AG04450 (cell line): Measurements from ENCODE around the gene GPX3. TPM values are rescaled to one million over a fixed set of nuclear protein-coding genes. Genes with fewer than 3 reads are reported as not detected.

Experiments
- CTCF ChIA-PET: fragments of 300-600, 350-600 bp; formaldehyde crosslinking; extraction: SDS; loops from one replicate; lab custom pipeline; 2022; ENCODE audit warnings: antibody characterized with exemption, inconsistent platforms; lab: Charles Lee
- POLR2A ChIA-PET: fragments of 350-600 bp; formaldehyde crosslinking; extraction: SDS; loops from one replicate; lab custom pipeline; 2021; ENCODE audit warnings: antibody characterized with exemption, inconsistent platforms; lab: Yijun Ruan, JAX
- DNase-seq: peaks from one replicate; pipeline ENCODE4 v3.0.0-alpha.2; 2011; ENCODE audit warnings: low read depth, low spot score
- H3K27ac ChIP-seq: one replicate; pipeline ENCODE4 v1.5.1; 2012; ENCODE audit warnings: low read depth, low read length, control low read depth
- H3K27me3 ChIP-seq: one replicate; pipeline ENCODE4 v1.6.0; 2012; ENCODE audit warnings: low read length; ENCODE audit not compliant: control insufficient read depth, insufficient read depth
- H3K4me3 ChIP-seq: 2 replicates; pipeline ENCODE4 v1.5.1; 2011; ENCODE audit warnings: mild to moderate bottlenecking, low read depth, low read length, control low read depth
- H3K9me3 ChIP-seq: 2 replicates; pipeline ENCODE4 v1.5.1; 2012; ENCODE audit warnings: low read length; ENCODE audit not compliant: control insufficient read depth, insufficient read depth
- polyA plus RNA-seq: library from polyadenylated mRNA; depleted of rRNA; stranded (reverse); fragments of >200 nt; gene quantifications from 2 replicates; pipeline ENCODE4 v1.2.3, GENCODE V29; 2011
- TF ChIP-seq, protein P1 (sequence below): IDR thresholded peaks from 2 replicates; pipeline ENCODE4 v1.5.1; 2011; ENCODE audit warnings: low read depth, low read length, control low read depth, inconsistent platforms

GPX3 gene
- polyA plus RNA-seq, 1 experiment, result 3.7 TPM

DNA sequence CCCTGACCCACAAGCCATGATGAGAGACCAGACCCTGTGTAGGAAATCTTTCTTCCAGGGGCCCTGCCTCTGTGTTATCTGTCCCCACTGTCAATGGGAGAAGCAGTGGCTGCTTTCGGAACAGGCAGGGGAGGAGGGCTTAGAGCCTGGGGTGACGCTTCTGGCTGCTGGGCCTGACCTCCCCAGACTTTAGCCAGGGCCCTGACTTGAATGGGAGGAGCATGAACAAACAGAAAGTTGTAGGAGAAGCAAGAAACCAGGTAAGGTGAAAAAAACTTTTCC lies 12.2 kb upstream of the GPX3 start:
- TF ChIP-seq, protein P1, sequence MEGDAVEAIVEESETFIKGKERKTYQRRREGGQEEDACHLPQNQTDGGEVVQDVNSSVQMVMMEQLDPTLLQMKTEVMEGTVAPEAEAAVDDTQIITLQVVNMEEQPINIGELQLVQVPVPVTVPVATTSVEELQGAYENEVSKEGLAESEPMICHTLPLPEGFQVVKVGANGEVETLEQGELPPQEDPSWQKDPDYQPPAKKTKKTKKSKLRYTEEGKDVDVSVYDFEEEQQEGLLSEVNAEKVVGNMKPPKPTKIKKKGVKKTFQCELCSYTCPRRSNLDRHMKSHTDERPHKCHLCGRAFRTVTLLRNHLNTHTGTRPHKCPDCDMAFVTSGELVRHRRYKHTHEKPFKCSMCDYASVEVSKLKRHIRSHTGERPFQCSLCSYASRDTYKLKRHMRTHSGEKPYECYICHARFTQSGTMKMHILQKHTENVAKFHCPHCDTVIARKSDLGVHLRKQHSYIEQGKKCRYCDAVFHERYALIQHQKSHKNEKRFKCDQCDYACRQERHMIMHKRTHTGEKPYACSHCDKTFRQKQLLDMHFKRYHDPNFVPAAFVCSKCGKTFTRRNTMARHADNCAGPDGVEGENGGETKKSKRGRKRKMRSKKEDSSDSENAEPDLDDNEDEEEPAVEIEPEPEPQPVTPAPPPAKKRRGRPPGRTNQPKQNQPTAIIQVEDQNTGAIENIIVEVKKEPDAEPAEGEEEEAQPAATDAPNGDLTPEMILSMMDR, result no peak
- Histone ChIP-seq H3K27ac (no peak overlapping the region), H3K4me3 (no peak overlapping the region), H3K9me3 (no peaks in the 10 kb centered on the region), H3K27me3 (peaks cover 9% of the 10 kb centered on the region)
- ChIA-PET POLR2A (no interaction called here), CTCF (no interaction called here)
- DNase-seq, result no peak

DNA sequence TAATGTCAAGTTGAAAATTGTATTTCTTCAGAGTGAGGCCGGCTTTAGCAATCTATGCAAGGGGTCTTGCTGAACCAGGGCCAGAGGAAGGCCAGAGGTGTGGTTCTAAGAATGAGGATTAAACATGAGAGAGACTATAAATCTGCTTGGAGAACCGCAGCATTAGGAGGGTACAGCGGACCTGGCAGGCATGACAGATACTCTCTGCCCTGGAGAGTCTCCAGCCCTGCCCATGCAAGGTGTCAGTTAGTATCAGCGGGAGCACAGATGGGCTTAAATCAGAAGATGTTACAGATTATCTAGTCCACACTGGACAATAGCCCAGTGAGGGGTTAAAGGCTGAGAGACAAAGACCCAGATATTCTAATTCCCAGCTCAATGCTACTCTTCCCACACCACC lies 11.5 kb upstream of the GPX3 start:
- no peak for DNase-seq
- H3K27me3 ChIP-seq, result peaks cover 5% of the 10 kb centered on the region
- CTCF ChIA-PET, result no interaction called here
- POLR2A ChIA-PET, result no interaction called here
- no peaks in the 10 kb centered on the region for H3K9me3 ChIP-seq
- H3K27ac ChIP-seq, result no peak overlapping the region
- TF ChIP-seq, protein P1, result no peak
- H3K4me3 ChIP-seq, result no peak overlapping the region

DNA sequence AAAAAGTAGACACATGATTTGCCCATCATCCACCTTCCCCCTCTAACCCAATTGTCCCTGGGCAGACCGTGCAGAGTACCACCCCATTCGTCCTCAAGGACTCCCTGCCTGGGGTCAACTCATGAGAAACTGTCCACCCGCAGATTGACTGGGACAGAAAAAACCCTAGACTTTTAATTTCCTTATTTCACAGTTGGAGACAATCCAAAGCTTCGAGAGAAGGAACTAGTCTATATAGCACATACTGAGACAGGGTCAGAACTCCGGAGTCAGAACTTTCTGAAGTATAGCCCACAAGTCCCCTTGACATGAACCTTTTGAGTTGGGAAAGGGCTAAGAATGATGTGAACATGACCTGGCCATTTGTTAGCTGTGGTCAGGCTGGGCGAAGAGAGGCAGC lies 7.5 kb upstream of the GPX3 start:
- no peak for DNase-seq
- TF ChIP-seq, protein P1, result no peak
- POLR2A ChIA-PET, result interaction anchor here (0.7 kb wide), 1 partner anchor 78 kb away, joined by 4 read pairs; no protein-coding TSS in a partner anchor
- no peaks in the 10 kb centered on the region for H3K9me3 ChIP-seq
- CTCF ChIA-PET, result interaction anchor here (1.0 to 2.9 kb wide), 4 partner anchors 35 to 103 kb away, joined by 3 to 12 read pairs (median 5); no protein-coding TSS in a partner anchor
- no peak overlapping the region for H3K27ac ChIP-seq
- H3K4me3 ChIP-seq, result no peak overlapping the region
- peaks cover 7% of the 10 kb centered on the region for H3K27me3 ChIP-seq

DNA sequence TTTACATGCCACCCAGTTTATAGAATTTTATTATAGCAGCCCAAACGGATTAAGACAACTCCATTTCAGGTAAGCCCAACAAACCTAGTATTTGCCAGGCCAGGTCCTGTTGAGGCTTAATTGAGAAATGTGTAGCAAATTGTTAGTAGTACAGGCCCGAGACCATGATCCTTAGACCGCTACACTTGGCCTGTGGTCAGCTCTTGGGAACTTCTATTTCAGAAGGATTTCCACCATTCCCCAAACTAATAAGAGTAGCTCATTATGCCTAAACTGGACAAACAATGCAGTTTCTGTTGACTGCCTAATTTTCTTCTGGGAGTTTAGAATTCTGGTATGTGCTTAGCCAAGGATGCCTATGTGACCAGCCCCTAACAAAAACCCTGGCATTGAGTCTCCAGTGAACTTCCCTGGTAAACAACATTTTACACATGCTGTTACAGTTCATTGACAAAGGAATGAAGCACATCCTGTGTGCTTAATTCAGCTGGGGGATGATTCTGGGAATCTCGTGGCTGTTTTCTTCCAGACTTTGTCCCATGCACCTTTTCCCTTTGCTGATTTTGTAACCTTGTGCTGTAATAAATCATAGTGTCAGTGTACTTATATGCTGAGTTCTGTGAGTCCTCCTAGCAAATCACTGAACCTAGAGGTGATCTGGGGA lies 5.6 kb upstream of the GPX3 start:
- Histone ChIP-seq H3K9me3 (no peaks in the 10 kb centered on the region), H3K4me3 (no peak overlapping the region), H3K27ac (no peak overlapping the region), H3K27me3 (peaks cover 5% of the 10 kb centered on the region)
- no peak for DNase-seq
- ChIA-PET CTCF (interaction anchor here (1.0 to 2.2 kb wide), 3 partner anchors 12 to 101 kb away, joined by 3 to 11 read pairs (median 8); no protein-coding TSS in a partner anchor), POLR2A (no interaction called here)
- TF ChIP-seq, protein P1, result no peak

DNA sequence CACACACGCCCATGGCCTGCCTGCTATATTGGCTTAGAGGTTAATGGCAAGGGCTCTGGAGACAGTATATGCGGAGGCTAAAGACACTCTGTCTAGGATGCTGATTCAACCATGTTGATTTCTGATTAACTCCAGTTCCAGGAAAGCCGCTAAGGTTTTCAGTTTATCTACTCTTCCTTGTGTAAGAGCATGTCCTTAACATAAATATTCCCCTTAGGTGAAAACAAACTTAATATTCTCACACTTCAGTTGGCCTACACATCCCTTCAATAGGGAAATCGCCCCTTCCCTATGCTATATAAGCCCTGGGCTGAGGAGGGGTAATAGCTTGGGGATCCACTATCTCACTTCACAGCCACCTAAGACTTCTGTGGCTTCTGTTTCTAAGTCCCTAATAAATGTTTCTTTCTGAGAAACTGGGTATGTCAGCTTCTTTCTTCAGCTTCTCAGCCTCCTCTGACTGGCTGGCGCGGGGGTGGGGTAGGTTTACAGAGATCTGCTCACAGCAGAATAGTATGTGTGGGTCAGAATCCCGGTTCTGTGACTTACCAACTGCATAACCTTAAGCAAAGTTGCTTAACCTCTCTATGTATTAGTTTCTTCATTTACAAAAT lies 4.3 kb upstream of the GPX3 start:
- TF ChIP-seq, protein P1, result no peak
- Histone ChIP-seq H3K9me3 (peaks cover 6% of the 10 kb centered on the region; the same call in 1 of the 2 replicates), H3K4me3 (no peak overlapping the region), H3K27ac (no peak overlapping the region), H3K27me3 (peaks cover 12% of the 10 kb centered on the region)
- CTCF ChIA-PET, result interaction anchor here (1.0 to 2.2 kb wide), 3 partner anchors 14 to 100 kb away, joined by 3 to 11 read pairs (median 4); no protein-coding TSS in a partner anchor
- POLR2A ChIA-PET, result no interaction called here
- DNase-seq, result no peak
